Uterus (tissue), 4 donors: ENCODE measurements around the gene PIEZO2. TPM values are rescaled to one million over a fixed set of nuclear protein-coding genes. Genes with fewer than 3 reads are reported as not detected.

Experiments
- DNase-seq, 2 donors: peaks; one replicate each; pipeline ENCODE4 v3.0.0-alpha.2; 2019 to 2020
- H3K27ac ChIP-seq, 2 donors: fragments of 200-600 bp; sonication (generic); 1 replicate in 1 of 2; 2 replicates in 1 of 2; pipeline ENCODE4 v1.5.1; 2016 to 2018
- H3K27me3 ChIP-seq, 2 donors: fragments of 200-600 bp; sonication (generic); one replicate each; pipeline ENCODE4 v1.5.1; 2018 to 2019; ENCODE audit warnings: control low read depth in 1 of 2
- H3K36me3 ChIP-seq, 2 donors: fragments of 200-600 bp; sonication (generic); one replicate each; pipeline ENCODE4 v1.5.1; 2019; ENCODE audit warnings: control low read depth in 1 of 2
- H3K4me1 ChIP-seq, 2 donors: fragments of 200-600 bp; sonication (generic); one replicate each; pipeline ENCODE4 v1.5.1; 2018 to 2019; ENCODE audit warnings: control low read depth in 1 of 2
- H3K4me3 ChIP-seq, 2 donors: fragments of 200-600 bp; sonication (generic); 1 replicate in 1 of 2; 2 replicates in 1 of 2; pipeline ENCODE4 v1.5.1; 2018 to 2019; ENCODE audit warnings: mild to moderate bottlenecking in 1 of 2
- H3K9me3 ChIP-seq, 2 donors: fragments of 200-600 bp; sonication (generic); one replicate each; pipeline ENCODE4 v1.5.1; 2019; ENCODE audit warnings: control low read depth in 1 of 2
- CTCF ChIP-seq, 4 experiments: fragments of 200-600 bp in 2 of 4; fragments of 450-650 bp in 2 of 4; sonication (generic) in 2 of 4; IDR thresholded peaks; one replicate each; pipeline ENCODE4 v1.5.1; 2016 to 2019; ENCODE audit warnings: antibody characterized with exemption in 4 of 4, mild to moderate bottlenecking in 2 of 4, moderate library complexity in 1 of 4
- POLR2A ChIP-seq, 2 donors: fragments of 450-650 bp; IDR thresholded peaks; one replicate each; pipeline ENCODE4 v1.6.1; 2016; ENCODE audit warnings: antibody characterized with exemption in 2 of 2, mild to moderate bottlenecking in 1 of 2, moderate library complexity in 1 of 2
- intact Hi-C: fragments of 100-400 bp; cut with DNase I; formaldehyde crosslinking; loops from one replicate; pipeline ENCODE4 v1.15.1; 2023; ENCODE audit warnings: low total_unique reads
- total RNA-seq, 4 donors: library from RNA; depleted of rRNA in 3 of 4; stranded (reverse); fragments of >200 nt in 3 of 4; gene quantifications; one replicate each; pipeline versions ENCODE4 v1.1.0 to v1.2.4, GENCODE V29; 2014 to 2023
- donor health status: DM: yes; HTN: yes; CAD: no.

PIEZO2 gene
- total RNA-seq, 4 donors from 2014 or later = 1.8 to 42.8 (median 5.6) TPM

GRCh38 chr18:11159844-11160243, 10.5 kb upstream of the PIEZO2 start:
- Histone ChIP-seq H3K27me3 (no peaks in the 10 kb centered on the region), H3K27ac (no peak overlapping the region), H3K4me3 (no peak overlapping the region), H3K36me3 (no peaks in the 10 kb centered on the region), H3K4me1 (no peaks in the 10 kb centered on the region), H3K9me3 (no peaks in the 10 kb centered on the region)
- no peak for DNase-seq
- TF ChIP-seq POLR2A (IDR thresholded peaks at IDR 0.05) = no peak
- intact Hi-C loops = no loop called here

DNA sequence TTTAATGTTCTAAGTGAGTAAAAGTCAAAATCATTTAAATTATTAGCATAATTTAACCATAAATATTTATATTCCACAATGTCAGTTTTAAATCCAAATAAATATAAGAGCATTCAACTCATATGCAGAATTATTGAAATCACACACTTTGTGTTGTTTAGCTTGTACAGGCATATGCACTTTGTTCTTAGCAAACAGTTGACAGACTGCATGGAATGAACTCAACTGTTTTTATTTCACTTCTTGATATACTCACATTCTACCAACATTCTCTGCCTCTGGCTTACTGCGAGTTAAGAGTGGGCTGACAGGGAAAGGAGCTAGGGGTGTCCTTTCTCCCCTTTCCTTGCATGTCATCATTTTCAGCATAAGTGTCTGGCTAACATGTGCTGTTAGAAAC, 7.6 kb upstream of the PIEZO2 start:
- Histone ChIP-seq H3K9me3 (no peaks in the 10 kb centered on the region), H3K4me3 (no peak overlapping the region), H3K27ac (no peak overlapping the region), H3K27me3 (peaks cover 0 to 1% of the 10 kb centered on the region in 2 donors), H3K36me3 (no peaks in the 10 kb centered on the region), H3K4me1 (no peaks in the 10 kb centered on the region)
- intact Hi-C loops = no loop called here
- no peak for TF ChIP-seq CTCF (IDR thresholded peaks at IDR 0.05)
- TF ChIP-seq POLR2A (IDR thresholded peaks at IDR 0.05) = no peak
- DNase-seq = no peak

DNA sequence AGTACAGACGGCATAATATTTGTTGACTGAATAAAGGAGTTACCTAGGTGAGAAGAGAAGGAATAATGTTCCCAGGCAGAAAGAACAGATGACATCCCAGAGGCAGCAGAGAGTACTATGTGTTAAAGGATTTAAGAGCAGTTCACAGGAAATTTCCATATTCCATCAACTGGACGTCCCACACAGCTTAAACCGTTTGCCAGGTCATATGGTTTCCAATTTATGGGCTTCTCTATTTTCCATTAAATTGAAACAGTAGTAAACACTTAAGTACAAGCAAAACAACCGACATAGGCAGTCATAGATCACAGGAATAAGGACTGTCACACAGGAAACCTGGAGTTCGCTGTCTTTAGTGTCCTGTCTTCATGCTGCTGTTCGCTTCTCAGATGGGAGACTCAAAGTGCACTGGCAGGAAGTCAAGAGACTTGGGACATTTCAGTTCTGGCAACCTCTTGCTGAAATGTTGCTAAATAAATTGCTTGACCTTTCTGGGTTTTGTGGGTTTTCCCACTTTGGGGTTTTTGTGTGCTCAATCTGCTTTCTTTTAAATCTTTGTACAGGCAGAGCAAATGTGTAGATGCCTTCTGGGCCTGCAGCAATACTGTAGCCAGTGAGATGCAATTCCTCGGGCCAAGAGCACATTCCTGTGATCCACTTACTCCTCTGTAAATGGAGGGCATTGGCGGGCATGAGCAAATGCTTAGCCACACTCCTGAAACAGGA, 5.8 kb upstream of the PIEZO2 start:
- Histone ChIP-seq H3K36me3 (no peaks in the 10 kb centered on the region), H3K4me1 (no peaks in the 10 kb centered on the region), H3K27me3 (peaks cover 0 to 4% of the 10 kb centered on the region in 2 donors), H3K27ac (no peak overlapping the region), H3K4me3 (no peak overlapping the region), H3K9me3 (no peaks in the 10 kb centered on the region)
- DNase-seq = no peak
- intact Hi-C loops = no loop called here
- no peak for TF ChIP-seq POLR2A (IDR thresholded peaks at IDR 0.05)
- no peak for TF ChIP-seq CTCF (IDR thresholded peaks at IDR 0.05)

DNA sequence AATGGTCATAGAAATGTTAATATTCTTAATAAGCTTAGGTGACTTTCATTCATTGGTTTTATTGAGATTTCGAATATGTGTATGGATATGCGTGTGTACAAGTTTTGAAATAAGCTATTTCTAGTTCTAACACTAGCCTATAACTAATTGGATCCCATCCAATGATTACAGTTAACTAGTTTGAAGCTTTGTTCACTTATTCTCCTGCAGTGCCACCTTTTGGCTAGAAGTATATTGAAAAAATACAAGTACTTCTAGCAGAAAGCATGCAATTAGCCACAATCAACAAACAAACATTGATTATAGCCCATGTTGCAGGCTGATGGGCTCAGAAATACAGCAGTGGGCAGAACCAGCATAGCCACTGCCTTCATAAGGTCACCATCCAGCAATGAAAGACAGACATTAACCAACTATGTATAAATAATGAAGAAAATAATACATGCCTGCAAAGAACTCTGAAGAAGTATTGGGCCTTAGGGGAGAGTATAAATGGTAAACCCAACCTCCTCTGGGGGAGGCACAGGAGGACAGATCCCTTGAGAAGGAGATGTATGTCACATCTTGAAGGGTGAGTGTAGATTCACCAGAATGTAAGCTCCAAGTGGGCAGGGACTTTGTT, 5.1 kb upstream of the PIEZO2 start:
- no peak for DNase-seq
- Histone ChIP-seq H3K27me3 (peaks cover 0 to 4% of the 10 kb centered on the region in 2 donors), H3K36me3 (no peaks in the 10 kb centered on the region), H3K4me3 (no peak overlapping the region), H3K27ac (no peak overlapping the region), H3K9me3 (no peaks in the 10 kb centered on the region), H3K4me1 (peaks cover 0 to 2% of the 10 kb centered on the region in 2 donors)
- TF ChIP-seq POLR2A (IDR thresholded peaks at IDR 0.05) = no peak
- peak in 2 of 4 experiments; percentile 33 to 45 for TF ChIP-seq CTCF (IDR thresholded peaks at IDR 0.05)
- intact Hi-C loops = no loop called here

GRCh38 chr18:11153097-11153496, 3.7 kb upstream of the PIEZO2 start:
- no peak for DNase-seq
- H3K9me3 ChIP-seq = no peaks in the 10 kb centered on the region
- H3K4me1 ChIP-seq = peaks cover 0 to 15% of the 10 kb centered on the region in 2 donors
- H3K27ac ChIP-seq = no peak overlapping the region
- no peaks in the 10 kb centered on the region for H3K36me3 ChIP-seq
- H3K4me3 ChIP-seq = no peak overlapping the region
- peaks cover 0 to 4% of the 10 kb centered on the region in 2 donors for H3K27me3 ChIP-seq
- no peak for TF ChIP-seq POLR2A (IDR thresholded peaks at IDR 0.05)
- no peak for TF ChIP-seq CTCF (IDR thresholded peaks at IDR 0.05)
- intact Hi-C loops = no loop called here
